ENCODE measurements around the gene HOXA11.

HOXA11 gene

GRCh38 chr7:27185854-27186667, 1.0 kb upstream of the HOXA11 start:
- ATAC-seq (replicated peaks) (no peak), DNase-seq (no peak)
- Mint-ChIP-seq H3K4me1 (ENCODE audit: low read depth in 2 of 2) (peaks cover 40 to 48% of the 10 kb centered on the region in 2 donors), H3K27ac (no peak overlapping the region), H3K27me3 (peaks cover 71 to 93% of the 10 kb centered on the region in 2 donors), H3K36me3 (ENCODE audit: insufficient read depth) (peaks cover 47% of the 10 kb centered on the region), H3K4me3 (peak overlapping the region; percentile 80 to 87), H3K9me3 (no peaks in the 10 kb centered on the region)

GRCh38 chr7:27184337-27185012, 557 bp downstream of the HOXA11 start:
- Mint-ChIP-seq H3K27ac (peak overlapping the region in 1 of 2 donors; percentile 38), H3K27me3 (peaks cover 67 to 93% of the 10 kb centered on the region in 2 donors), H3K36me3 (ENCODE audit: insufficient read depth) (peaks cover 49% of the 10 kb centered on the region), H3K4me1 (ENCODE audit: low read depth in 2 of 2) (peaks cover 42 to 44% of the 10 kb centered on the region in 2 donors), H3K9me3 (no peaks in the 10 kb centered on the region), H3K4me3 (peak overlapping the region; percentile 80 to 87)
- peak; percentile 39 for ATAC-seq (replicated peaks)
- DNase-seq, result no peak

GRCh38 chr7:27183682-27184336, 1.2 kb downstream of the HOXA11 start:
- Mint-ChIP-seq H3K4me1 (ENCODE audit: low read depth in 2 of 2) (peaks cover 36 to 43% of the 10 kb centered on the region in 2 donors), H3K9me3 (no peaks in the 10 kb centered on the region), H3K36me3 (ENCODE audit: insufficient read depth) (peaks cover 45% of the 10 kb centered on the region), H3K27me3 (peaks cover 67 to 93% of the 10 kb centered on the region in 2 donors), H3K27ac (no peak overlapping the region), H3K4me3 (peak overlapping the region; percentile 80 to 87)
- DNase-seq (no peak), ATAC-seq (replicated peaks) (no peak)

GRCh38 chr7:27182861-27183681, 2.0 kb downstream of the HOXA11 start:
- Mint-ChIP-seq H3K4me3 (peak overlapping the region; percentile 80 to 87), H3K9me3 (no peaks in the 10 kb centered on the region), H3K27me3 (peaks cover 67 to 93% of the 10 kb centered on the region in 2 donors), H3K4me1 (ENCODE audit: low read depth in 2 of 2) (peaks cover 29 to 36% of the 10 kb centered on the region in 2 donors), H3K36me3 (ENCODE audit: insufficient read depth) (peaks cover 44% of the 10 kb centered on the region), H3K27ac (no peak overlapping the region)
- DNase-seq (no peak), ATAC-seq (replicated peaks) (no peak)

GRCh38 chr7:27182285-27182841, 2.7 kb downstream of the HOXA11 start:
- no peaks in the 10 kb centered on the region for H3K9me3 Mint-ChIP-seq
- no peak for DNase-seq
- H3K4me1 Mint-ChIP-seq (ENCODE audit: low read depth in 2 of 2), result peaks cover 24 to 31% of the 10 kb centered on the region in 2 donors
- peak overlapping the region; percentile 6 to 87 for H3K4me3 Mint-ChIP-seq
- peaks cover 39% of the 10 kb centered on the region for H3K36me3 Mint-ChIP-seq (ENCODE audit: insufficient read depth)
- peaks cover 68 to 93% of the 10 kb centered on the region in 2 donors for H3K27me3 Mint-ChIP-seq
- no peak for ATAC-seq (replicated peaks)
- no peak overlapping the region for H3K27ac Mint-ChIP-seq

- H3K27me3 Mint-ChIP-seq, result peaks cover 64 to 93% of the 10 kb centered on the region in 2 donors
- no peak overlapping the region for H3K4me3 Mint-ChIP-seq
- no peak overlapping the region for H3K27ac Mint-ChIP-seq
- DNase-seq, result no peak
- no peaks in the 10 kb centered on the region for H3K9me3 Mint-ChIP-seq
- ATAC-seq (replicated peaks), result no peak
- peaks cover 24 to 31% of the 10 kb centered on the region in 2 donors for H3K4me1 Mint-ChIP-seq (ENCODE audit: low read depth in 2 of 2)
- H3K36me3 Mint-ChIP-seq (ENCODE audit: insufficient read depth), result peaks cover 39% of the 10 kb centered on the region
Observed at GRCh38 chr7:27181795-27182275, 3.2 kb downstream of the HOXA11 start.

- no peak for ATAC-seq (replicated peaks)
- H3K4me3 Mint-ChIP-seq, result peak overlapping the region in 1 of 2 donors; percentile 50
- peaks cover 16 to 21% of the 10 kb centered on the region in 2 donors for H3K4me1 Mint-ChIP-seq (ENCODE audit: low read depth in 2 of 2)
- peaks cover 57 to 93% of the 10 kb centered on the region in 2 donors for H3K27me3 Mint-ChIP-seq
- peaks cover 36% of the 10 kb centered on the region for H3K36me3 Mint-ChIP-seq (ENCODE audit: insufficient read depth)
- no peaks in the 10 kb centered on the region for H3K9me3 Mint-ChIP-seq
- DNase-seq, result no peak
- H3K27ac Mint-ChIP-seq, result no peak overlapping the region
Observed at GRCh38 chr7:27180431-27181420, 4.3 kb downstream of the HOXA11 start.

GRCh38 chr7:27179503-27180430, 5.3 kb downstream of the HOXA11 start:
- Mint-ChIP-seq H3K4me1 (ENCODE audit: low read depth in 2 of 2) (peaks cover 9 to 12% of the 10 kb centered on the region in 2 donors), H3K36me3 (ENCODE audit: insufficient read depth) (peaks cover 28% of the 10 kb centered on the region), H3K27me3 (peaks cover 56 to 93% of the 10 kb centered on the region in 2 donors), H3K27ac (no peak overlapping the region), H3K4me3 (peak overlapping the region in 1 of 2 donors; percentile 50), H3K9me3 (no peaks in the 10 kb centered on the region)
- ATAC-seq (replicated peaks) (peak; percentile 82), DNase-seq (peak; percentile 52 to 64 (median 57))

- Mint-ChIP-seq H3K36me3 (ENCODE audit: insufficient read depth) (peaks cover 21% of the 10 kb centered on the region), H3K27me3 (peaks cover 55 to 93% of the 10 kb centered on the region in 2 donors), H3K4me3 (no peak overlapping the region), H3K9me3 (no peaks in the 10 kb centered on the region), H3K4me1 (ENCODE audit: low read depth in 2 of 2) (peaks cover 7 to 11% of the 10 kb centered on the region in 2 donors), H3K27ac (no peak overlapping the region)
- DNase-seq (no peak), ATAC-seq (replicated peaks) (no peak)
Observed at GRCh38 chr7:27179030-27179429, 6.0 kb downstream of the HOXA11 start.

- Mint-ChIP-seq H3K9me3 (no peaks in the 10 kb centered on the region), H3K4me3 (no peak overlapping the region), H3K4me1 (ENCODE audit: low read depth in 2 of 2) (peaks cover 5 to 7% of the 10 kb centered on the region in 2 donors), H3K36me3 (ENCODE audit: insufficient read depth) (peaks cover 14% of the 10 kb centered on the region), H3K27ac (no peak overlapping the region), H3K27me3 (peaks cover 55 to 90% of the 10 kb centered on the region in 2 donors)
- DNase-seq (no peak), ATAC-seq (replicated peaks) (no peak)
Observed at GRCh38 chr7:27178366-27178765, 6.7 kb downstream of the HOXA11 start.
